GM19397 (cell line): ENCODE data around the gene TBXAS1.

Experiments
- ATAC-seq: cut with Tn5 transposase; IDR thresholded peaks from one replicate; pipeline ENCODE4 v1.9.1; 2021; ENCODE audit warnings: mild to moderate bottlenecking, moderate library complexity; ENCODE audit not compliant: unreplicated experiment

TBXAS1 gene

DNA sequence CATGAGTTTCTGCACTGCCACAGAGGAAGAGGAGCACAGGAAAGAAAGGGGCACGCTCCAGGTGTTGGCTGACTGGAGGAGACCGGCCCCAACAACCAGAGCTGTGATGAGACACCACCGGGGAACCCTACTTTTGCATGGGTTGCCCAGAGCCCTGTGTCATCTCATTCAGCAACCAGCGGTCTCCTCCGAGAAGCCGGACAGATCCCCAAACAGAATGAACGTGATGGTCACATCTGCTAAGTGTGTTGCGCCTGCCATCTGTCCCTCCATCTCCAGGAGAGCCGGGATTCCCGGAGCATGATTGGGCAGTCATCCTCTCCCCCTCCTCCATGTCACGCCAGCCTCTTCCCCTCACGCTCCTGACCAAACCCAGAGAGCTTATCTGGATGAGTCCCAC is 210.8 kb downstream of the TBXAS1 start:
- no peak for ATAC-seq

DNA sequence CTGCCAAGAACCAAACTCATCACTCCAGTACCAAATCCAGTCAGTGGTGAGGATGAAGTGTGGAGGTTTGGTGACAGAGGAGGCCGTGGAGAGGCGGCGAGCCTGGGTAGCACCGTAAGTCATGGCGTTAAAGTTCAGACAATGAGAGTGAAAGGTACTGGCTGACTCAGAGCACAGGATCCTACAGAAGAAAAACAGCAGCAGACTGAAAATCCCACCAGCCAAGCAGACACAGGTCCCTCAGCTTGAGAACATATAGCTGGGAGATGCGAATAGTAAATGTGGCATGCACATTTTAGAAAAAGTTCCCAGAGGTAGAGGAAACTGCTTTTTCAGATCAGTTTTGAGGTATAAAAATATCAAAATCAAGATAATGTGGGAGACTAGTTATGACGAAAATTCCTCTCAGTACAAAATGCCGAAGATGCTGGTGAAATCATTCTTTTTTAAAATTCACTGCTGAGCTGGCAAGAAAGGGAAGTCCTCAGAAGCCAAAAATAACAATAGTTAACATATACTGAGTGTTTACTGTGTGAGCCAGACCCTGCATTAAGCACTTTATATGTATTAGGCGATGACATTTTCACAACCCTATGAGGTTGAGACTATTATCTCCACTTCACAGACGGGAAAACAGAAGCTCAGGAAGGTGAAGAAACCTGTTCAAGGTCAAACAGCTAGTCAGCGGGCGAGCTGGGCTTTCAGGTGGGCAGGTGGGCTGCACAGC is 212.8 kb downstream of the TBXAS1 start:
- no peak for ATAC-seq

- no peak for ATAC-seq
Observed at GRCh38 chr7:140042386-140042670, 213.3 kb downstream of the TBXAS1 start.

DNA sequence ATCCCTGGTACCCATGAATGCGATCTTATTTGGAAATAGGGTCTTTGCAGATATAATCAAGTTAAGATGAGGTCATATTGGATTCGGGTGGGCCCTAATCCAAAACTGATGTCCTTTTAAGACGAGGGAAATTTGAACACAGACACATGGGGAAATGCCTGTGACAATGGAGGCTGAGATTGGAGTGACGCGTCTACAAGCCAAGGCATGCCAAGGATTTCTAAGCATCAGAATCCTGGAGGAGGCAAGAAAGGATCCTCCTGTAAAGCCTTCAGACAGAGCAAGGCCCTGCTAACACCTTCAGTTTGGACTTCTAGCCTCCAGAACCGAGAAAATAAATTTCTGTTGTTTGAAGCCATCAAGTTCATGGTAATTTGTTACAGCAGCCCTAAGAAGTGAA is 215.2 kb downstream of the TBXAS1 start:
- no peak for ATAC-seq

DNA sequence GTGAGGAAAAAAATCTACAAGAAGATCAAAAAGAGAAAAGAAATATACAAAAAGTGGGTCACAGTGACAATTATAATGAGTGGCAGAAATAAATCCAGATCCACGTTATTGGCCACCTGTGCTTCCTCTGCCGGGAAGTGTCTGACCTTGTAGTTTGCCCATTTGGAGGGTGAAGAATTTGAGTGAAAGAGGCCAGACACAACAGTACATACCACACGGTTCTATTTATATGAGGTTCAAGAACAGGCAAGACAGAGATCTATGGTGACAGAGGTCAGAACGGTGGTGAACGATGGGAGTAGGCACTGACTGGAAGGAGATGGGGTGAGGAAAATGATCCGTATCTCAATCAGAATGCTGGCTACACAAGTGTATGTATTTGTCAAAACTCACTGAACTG is 216.6 kb downstream of the TBXAS1 start:
- no peak for ATAC-seq

DNA sequence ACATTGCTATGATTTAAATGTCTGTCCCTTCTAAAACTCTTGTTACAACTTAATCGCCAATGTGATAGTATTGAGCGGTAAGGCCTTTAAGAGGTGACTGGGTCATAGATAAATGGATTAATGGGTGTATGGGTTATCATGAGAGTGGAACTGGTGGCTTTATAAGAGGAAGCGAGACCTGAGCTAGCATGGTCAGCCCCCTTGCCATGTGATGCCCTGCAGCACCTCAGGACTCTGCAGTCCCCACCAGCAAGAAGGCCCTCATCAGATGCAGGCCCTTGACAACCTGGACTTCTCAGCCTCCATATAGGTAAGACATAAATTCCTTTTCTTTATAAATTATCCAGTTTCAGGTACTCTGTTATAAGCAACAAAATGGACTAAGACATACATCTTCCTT is 218.1 kb downstream of the TBXAS1 start:
- ATAC-seq: no peak

DNA sequence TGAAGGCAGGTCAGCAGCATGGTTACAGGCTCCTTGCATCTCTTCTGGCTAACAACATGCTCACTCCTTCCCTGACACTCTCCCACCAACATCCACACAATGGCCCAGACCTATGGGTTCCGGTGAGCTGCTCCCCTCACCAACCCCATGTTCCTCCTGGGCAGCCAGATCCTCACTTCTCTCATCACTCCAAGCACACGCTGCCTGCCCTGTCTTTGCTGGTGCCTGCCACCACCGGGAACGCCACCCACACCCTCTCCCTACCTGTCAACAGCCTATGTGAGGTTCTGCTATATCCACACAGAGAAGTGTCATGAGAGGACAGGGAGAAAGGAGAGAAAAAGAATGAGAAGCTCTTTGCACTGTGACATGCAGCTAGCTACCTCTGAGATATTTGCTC is 219.1 kb downstream of the TBXAS1 start:
- no peak for ATAC-seq

DNA sequence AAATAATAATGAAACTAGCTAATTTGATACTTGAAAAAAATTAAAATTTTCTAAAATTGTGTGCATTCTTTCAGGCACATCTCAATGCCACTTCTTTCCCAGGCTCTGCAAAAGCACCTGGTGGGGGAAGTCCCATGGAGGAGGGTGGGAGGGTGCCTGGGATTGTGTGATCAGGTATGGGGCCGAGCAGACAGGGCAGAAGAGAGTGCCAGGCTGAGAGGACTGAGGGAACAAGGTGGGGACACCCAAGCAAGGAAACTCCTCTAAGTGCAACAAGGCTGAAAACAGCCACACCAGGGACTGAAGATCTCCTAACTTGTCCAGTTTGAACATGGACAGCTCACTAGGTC is 219.9 kb downstream of the TBXAS1 start:
- ATAC-seq: no peak

- ATAC-seq: no peak
Observed at GRCh38 chr7:140049339-140050024, 220.4 kb downstream of the TBXAS1 start.

DNA sequence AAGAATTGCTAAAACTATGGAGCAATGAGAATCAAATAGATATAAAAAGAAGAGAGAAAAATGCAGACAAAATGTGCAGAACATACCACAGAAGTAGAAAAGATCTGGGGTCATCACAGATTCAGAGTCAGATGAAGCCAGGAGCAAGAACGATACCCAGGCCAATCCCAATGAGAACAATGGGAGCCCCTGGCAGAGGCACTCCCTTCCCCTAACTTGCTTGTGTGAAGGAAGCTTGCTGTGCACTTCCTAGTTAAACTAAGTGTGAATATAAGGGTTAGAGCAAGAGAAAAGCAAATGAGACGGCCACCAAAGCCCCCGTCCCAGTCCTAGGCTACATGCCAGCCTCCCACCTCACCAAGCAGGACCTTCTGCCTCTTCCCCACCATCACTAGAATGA is 221.0 kb downstream of the TBXAS1 start:
- no peak for ATAC-seq

- ATAC-seq: no peak
Observed at GRCh38 chr7:140051820-140052219, 222.8 kb downstream of the TBXAS1 start.

GRCh38 chr7:140053812-140054539 is 224.9 kb downstream of the TBXAS1 start:
- peak; percentile 83 for ATAC-seq

GRCh38 chr7:140054751-140055150 is 225.7 kb downstream of the TBXAS1 start:
- ATAC-seq: no peak

DNA sequence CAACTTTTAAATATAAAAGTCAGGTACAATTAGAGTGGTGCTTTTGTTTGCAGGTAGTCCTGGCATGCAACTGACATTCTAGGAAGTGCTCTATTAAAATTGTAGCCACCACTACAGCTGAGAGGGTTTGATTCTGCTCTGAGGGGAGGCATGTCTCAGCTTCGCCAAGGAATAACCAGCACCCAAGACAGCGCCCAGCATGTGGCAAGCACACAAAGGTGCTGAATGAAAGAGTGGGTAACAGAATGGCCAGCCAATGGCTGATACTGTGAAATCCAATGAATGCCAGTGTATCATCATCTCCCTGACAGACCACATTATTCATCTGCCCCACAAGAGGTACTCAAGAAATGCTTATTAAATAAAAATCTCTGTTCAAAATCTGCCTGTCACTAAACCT is 226.8 kb downstream of the TBXAS1 start:
- ATAC-seq: no peak

DNA sequence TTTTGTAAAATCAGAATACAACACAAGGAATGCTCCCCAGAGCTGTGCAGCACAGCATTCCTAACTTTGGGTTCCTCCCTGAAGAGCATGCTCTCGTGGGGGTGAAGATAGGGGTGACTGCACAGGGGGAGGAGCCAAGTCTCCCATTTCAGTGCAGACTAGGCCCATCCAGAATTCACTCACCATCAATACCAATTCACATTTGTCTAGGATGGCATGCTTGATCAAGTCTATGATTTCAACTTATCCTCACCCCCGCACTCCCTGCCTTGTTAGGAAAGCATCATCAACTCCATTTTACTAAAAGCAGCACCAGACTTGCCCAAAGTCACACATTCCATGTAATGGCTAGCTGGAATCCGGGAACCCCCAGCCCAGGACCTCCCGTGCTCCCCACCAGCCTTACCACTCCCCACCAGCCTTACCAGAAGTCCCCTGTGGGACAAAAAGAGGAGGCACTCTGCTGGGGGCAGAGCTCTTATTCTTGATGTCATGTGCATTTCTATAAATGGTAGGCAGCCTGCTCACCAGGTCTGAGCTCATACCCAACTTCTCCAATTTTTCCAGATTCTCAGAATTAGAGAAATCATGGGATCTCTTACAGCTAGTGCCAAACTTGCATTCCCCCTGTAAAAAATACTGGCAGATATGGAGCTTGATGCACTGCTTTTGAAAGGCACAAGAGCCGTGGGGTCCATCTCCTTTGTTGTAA is 227.5 kb downstream of the TBXAS1 start:
- ATAC-seq: no peak

DNA sequence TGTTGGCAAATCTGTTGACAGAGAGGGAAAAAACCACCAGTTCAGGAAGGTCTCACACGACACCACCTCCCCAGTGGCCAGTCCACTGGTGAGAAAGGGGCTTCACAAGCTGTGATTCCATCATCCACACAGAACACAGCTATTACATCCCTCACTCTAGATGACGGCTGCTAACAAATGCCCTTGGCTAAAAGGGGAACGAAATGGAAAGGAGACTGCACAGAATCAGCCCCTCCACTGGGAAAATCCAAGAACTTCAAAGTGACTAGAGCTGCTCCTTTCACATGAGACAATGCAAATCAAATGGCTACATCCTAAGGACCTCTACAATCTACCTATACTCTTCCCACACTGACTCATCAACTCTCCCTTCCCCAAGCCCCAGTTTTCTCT is 228.1 kb downstream of the TBXAS1 start:
- ATAC-seq: no peak

- no peak for ATAC-seq
Observed at GRCh38 chr7:140058517-140058916, 229.5 kb downstream of the TBXAS1 start.

- ATAC-seq: no peak
Observed at GRCh38 chr7:140059273-140060242, 230.5 kb downstream of the TBXAS1 start.

- ATAC-seq: no peak
Observed at GRCh38 chr7:140060243-140060630, 231.2 kb downstream of the TBXAS1 start.

DNA sequence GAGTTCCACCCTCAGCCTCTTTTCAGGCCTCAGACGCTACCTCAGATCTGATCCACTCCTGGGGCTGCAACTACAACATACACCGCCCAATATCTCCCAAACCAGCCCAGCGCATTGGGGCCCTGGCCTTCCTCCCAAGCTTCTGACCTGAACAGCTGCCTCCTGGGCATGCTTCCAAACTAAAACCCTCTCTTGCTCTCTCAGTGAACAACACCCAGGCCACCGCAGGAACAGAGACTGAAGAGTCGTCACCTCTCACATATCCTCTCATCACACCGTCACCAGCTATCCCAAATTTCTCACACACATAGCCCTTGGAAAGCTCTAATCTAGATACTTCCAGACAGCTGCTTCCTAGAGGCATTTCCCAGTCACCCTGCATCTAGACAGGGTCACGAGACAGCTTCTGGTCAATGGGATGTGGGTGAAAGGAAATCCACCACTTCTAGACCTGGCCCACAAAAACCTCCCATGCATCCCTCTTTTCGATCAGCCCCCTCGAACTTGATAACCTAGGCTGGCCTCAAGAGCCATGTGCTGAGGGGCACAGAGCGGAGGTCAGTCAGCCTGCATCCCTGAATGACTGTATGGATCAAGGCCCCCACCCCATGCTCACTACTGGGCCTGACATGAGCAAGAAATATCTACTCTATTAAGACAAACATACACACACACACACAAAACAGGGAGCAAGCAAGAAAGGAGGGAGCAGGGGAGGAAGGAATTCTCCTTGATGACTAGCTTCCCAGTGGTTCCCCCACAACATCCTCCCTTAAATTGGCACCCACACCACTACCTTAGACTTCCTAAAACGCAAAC is 231.9 kb downstream of the TBXAS1 start:
- ATAC-seq: no peak
